ENCODE data around the gene LNX1.
A peak's percentile ranks its signal among the peaks of the same experiment; 100 is the strongest.
"Not testable (repeated sequence)": the region's sequence is repeated elsewhere in the genome, so short reads cannot be mapped to it uniquely, and the experiment has no call there.

LNX1 gene

GRCh38 chr4:53490161-53490956 is 100.9 kb downstream of the LNX1 start:
- no peak for DNase-seq

DNA sequence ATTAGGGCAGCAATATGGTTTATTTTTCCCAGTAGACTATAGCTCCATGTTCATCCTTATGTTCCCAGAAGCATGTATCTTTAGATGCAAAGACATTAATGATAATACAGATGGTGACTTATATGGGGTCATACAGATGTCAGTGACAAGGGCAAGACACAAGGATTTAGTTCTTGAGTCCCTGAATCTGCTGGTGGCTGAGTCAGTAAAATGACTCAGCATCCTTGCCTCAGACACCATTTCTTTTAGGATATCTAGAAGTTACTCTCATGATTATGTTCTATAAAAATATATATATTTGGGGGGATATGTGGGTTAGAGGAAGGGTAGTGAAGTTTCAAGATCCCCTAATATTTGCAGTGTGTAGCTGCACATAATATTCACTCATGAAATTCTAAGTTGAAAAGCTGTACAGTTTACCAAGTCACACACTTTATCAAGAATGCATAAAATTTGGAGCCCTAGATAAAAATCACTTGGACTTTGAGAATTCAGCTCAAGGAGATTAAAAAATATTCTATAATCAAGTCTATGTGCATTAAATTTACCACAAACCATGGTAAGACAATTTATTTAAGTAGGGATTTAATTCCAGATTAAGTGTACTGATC is 101.9 kb downstream of the LNX1 start:
- DNase-seq = no peak

DNA sequence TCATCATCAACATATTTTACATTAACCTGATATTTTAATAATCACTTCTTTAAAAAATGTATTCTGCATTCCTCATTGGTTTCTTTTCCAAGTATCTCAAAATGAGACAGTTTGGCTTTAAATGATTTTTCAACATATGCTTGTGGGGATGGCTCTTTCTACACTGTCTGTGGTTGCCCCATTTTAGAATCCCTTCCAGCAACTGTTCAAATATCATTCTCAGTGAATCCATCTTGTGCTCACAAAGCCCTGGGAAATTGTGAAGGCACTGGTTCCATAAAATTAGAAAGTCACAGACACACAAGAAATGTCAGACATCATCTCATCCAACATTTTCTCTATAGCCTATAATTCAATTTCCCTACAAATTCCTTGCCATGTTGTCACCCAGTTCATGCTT is 103.5 kb downstream of the LNX1 start:
- no peak for DNase-seq

DNA sequence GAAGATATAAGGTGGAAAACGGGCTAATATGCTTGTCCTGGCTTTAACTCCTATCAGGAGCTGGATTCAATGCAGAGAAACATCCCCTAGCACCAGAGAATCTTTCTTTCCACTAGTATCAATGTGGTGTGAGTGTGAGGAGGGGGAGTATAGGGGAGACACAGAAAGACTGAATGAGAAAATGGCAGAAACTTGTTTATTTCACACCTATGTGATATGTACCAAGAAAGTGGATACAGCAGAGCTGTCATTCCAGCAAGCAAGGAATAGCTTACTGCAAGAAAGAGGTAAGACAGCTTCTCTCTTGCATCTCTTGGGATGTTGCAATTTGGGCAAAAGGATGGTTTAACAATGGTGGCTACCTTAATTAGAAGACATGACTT is 105.6 kb downstream of the LNX1 start:
- no peak for DNase-seq

DNA sequence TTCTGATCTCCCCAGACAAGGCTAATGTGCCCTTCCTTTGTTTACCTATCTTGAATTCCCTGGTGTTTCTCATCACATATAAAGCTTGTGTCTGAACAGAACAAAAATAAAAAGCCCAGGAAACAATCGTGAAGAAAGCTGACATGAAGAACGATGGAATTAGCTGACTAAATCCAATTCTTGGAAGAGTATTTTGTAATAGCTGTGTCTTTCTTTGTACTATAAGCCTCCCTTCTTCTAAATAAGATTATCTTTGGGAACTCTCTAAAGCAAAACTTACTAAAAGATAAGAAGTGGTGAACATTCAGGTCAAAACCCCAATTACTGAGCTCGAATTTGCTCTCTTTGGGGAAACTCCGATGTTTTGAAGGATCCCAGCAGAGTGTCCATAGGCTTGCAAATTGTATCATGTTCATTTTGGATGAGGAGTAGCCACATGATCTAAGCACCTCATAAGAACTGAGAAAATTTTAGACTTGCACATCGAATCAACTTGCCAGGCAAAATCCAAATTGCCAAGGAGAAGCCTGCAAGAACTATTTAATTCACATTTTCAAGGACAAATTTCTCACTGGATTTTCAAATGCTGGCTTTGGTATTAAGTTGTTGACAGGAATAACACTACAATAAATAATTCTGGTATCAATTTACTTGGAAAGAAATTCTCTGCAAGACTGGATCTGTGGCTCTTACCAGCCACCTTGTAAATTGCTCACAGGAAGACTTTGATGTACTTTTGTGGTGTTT is 106.2 kb downstream of the LNX1 start:
- DNase-seq = no peak

DNA sequence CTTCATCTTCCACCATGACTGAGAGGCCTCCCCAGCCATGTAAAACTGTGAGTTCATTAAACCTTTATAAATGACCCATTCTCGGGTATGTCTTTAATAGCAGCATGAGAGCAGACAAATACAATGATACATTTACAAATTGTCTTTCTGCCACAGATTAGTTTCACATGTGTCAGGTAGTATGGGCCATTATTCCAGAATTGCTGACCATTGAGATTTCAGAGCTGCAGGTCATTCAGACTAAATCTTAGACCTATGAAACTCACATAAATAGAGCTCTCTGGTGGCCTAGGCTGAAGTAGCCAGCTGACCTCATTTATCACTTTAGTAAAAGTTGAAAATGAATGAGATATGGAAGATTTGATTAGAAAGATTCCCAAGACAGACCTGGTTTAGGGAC is 108.0 kb downstream of the LNX1 start:
- DNase-seq = no peak

- DNase-seq = no peak
Measured at GRCh38 chr4:53481586-53481985, 109.7 kb downstream of the LNX1 start.

- no peak for DNase-seq
Measured at GRCh38 chr4:53480909-53481308, 110.4 kb downstream of the LNX1 start.

GRCh38 chr4:53479736-53480525 is 111.4 kb downstream of the LNX1 start:
- no peak for DNase-seq

- no peak for DNase-seq
Measured at GRCh38 chr4:53478671-53479456, 112.4 kb downstream of the LNX1 start.

DNA sequence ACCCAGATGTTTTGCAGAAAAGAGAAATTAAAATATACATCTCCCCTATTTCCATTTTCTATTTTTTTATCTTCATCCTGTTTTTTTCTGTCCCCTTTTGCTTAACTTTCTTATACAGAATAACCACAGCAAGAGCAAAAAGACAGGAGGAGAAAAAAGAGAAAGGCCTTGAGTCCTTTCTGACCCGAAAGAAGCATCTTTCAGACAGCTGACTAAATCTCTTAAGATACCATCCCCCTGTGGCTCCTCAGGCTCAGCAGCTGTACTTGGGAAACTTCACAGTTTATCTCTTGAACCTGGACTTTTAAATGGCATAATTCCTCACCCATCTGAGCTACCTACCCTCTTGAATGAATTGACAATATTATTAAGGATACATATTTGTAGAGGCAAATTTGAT is 113.7 kb downstream of the LNX1 start:
- DNase-seq = no peak

- no peak for DNase-seq
Measured at GRCh38 chr4:53477038-53477565, 114.2 kb downstream of the LNX1 start.

DNA sequence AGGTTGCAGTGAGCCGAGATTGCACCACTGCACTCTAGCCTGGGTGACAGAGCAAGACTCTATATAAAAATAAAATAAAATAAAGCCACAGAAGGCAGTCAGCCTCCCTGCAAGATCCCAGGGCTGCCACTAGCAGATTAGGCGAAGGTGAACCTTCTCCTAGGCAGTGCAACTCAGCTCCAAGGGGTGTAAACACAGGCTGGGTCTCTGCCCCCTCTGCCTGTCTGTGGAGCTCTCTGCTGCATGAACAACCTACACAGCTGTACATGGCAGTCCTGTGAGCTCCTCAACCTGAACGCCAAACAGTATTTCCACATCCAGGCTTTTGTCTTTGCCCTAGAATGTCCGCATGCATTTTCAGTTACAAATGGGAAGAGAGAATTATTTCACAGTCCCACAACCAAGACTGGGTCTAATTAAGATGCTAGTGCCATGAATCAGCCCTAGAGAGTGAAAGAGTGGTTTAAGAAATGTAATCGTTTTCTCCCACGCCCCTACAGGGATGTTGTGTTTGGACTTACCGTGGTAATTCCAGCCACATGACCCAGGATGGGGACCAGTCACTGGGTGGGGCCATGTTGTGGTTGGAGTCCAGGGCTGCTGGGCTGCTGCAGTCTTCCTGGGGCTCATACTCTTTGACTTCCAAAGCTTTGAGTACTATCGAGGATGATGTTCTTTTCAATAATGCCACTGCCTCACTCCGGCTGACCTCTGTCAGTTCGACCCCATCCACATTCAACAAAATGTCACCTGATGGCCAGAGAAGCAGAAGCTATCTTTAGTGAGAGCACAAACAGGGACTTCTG is 114.9 kb downstream of the LNX1 start:
- peak; percentile 39 for DNase-seq

- DNase-seq = not testable (repeated sequence)
Measured at GRCh38 chr4:53466576-53466975, 124.7 kb downstream of the LNX1 start.

- no peak for DNase-seq
Measured at GRCh38 chr4:53465891-53466290, 125.4 kb downstream of the LNX1 start.

- DNase-seq = no peak
Measured at GRCh38 chr4:53465281-53465680, 126.0 kb downstream of the LNX1 start.

DNA sequence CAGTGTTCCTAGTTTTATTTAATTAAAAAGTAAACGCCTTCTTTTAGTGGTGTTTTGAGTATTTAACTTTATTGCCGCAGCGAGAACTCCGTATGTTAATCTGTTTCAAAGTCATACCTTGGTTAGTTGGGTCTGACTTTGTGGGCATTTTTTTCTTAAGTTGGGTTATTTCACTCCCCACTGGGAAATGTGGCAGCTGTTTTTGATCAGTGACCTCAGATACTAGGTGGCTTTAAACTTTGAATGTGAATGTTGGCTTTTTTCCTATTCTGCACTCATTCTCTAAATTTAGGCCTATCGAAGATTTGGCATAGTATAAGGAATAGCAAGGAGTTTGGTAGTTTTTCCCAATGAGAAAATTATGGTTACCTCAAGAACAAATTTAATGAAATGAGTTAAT is 127.9 kb downstream of the LNX1 start:
- no peak for DNase-seq

DNA sequence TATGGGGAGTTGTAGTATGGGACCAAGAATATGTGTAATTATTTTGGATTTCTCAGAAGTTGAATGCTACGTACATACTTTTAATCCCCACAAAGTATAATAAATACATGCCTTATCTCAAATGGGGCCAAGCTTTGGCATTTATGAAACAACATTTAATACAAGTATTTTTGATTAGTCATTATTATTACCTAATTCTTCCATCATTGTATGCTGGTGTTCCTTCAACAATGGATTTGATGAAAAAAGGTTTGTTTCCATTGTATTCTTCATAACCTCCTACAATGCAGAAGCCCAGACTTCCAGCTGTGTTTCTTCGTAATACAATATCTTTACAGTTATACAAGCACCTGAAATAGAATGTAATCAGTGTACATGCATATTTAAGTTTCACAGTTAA is 130.0 kb downstream of the LNX1 start:
- DNase-seq = no peak

DNA sequence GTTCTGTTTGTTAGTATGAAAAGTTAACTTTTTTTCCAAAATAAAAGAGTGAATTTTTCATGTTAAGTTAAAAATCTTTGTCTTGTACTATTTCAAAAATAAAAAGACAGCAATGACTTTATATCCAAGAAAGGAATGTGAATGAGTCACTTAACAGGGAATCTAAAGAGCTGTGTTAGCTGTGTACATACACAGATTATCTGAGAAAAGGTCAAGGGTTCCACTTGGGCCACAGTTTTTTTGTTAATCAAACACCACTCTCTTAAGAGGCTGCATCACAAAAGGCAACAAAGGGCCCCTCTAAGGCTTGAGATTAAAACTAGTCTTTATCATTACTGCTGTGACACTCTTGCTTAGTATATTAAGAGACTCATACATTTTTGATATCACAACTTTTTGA is 131.7 kb downstream of the LNX1 start:
- DNase-seq = no peak

DNA sequence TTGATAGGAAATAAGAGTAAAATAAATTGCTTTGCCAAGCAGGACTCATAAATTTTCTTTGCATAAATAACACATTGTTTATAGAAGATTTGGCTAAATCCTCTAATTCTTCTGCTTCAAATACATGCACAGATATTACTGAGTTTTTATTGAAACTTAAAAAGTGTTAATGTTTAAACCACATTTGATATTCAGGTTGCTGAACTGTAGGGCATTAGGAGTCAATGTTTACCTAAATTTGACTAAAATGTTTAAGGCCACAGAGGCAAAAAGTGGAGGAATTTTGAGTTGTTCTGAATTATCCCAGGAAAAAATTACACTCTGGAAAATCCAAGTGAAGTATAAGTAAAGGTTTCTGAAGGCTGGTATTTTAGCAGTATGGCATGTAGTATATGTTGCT is 135.1 kb downstream of the LNX1 start:
- DNase-seq = no peak

DNA sequence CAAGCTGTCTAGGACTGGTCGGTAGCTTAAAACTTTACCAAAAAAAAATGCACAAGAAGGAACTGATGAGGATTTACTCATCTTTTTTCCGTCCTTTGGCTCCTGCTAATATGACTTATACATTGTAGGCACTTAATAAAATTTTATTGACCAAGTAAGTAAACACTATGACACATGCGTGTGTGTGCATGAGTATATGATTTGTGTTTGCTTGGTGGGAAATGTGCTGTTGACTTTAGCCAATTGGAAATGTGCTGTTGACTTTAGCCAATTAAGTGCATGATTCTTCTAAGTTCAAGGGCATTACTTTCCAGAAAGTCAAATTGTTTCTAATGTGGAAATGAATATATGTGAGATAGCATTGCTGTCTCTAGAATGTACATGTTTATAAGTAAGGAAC is 135.5 kb downstream of the LNX1 start:
- DNase-seq = no peak

Data from right hindlimb (tissue), 1 donor.